ENCODE data around the gene TUFM. TPM values are rescaled to one million over a fixed set of nuclear protein-coding genes. Genes with fewer than 3 reads are reported as not detected.

Gene TUFM
- total and polyA plus RNA-seq, 2 of the 8 experiments (the other 6 are each of a cell fraction or from before 2014, with no cell fraction given), result 216 to 249 TPM

DNA sequence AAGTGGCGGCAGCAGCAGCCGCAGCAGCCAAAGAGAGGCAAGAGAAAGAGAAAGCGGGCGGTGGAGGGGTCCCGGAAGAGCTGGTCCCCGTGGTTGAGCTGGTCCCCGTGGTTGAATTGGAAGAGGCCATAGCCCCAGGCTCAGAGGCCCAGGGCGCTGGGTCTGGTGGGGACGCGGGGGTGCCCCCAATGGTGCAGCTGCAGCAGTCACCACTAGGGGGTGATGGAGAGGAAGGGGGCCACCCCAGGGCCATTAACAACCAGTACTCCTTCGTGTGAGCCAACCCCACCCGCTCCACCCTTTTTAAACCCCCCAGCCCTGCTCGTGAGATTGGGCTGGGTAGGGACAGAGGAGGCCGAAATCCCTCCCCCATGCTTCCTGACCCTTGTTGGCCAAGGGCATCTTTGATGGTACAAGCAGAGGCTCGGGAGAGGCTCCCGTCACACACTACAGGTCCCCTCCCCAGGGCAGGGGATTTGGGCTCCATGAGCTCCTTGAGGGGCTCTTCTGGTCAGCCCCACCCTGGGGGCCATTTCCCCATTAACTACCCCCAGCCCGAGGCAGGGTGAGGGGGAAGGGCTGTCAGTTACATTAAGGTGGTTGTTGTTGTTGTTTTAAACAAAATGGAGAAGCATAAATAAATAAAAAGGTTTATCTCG, 27.5 kb upstream of the TUFM start:
- no peak overlapping the region for H3K18ac ChIP-seq (ENCODE audit: extremely low read depth, low read length)
- H3K79me1 ChIP-seq (ENCODE audit: low read depth, low read length), result peaks cover 2% of the 10 kb centered on the region
- H2BK15ac ChIP-seq (ENCODE audit: low read length), result no peak overlapping the region
- H2BK5ac ChIP-seq (ENCODE audit: low read depth, low read length), result no peak overlapping the region
- FAIRE-seq, result no peak
- no peak overlapping the region for H2BK12ac ChIP-seq (ENCODE audit: low read depth, low read length)
- ChIA-PET POLR2A (ENCODE audit: partially characterized antibody) (interaction anchor here (0.6 to 13.3 kb wide), 7 partner anchors 10 to 49 kb away, joined by 3 to 164 read pairs (median 4); partner anchors contain the start of genes SH2B1 and TUFM), CTCF (ENCODE audit: partially characterized antibody) (interaction anchor here (0.7 to 5.1 kb wide), 19 partner anchors 8 to 106 kb away, joined by 3 to 42 read pairs (median 6); partner anchors contain the start of genes NFATC2IP, RABEP2, SH2B1 and TUFM)
- no peak overlapping the region for H3K23ac ChIP-seq (ENCODE audit: insufficient read length)
- no peak overlapping the region for H3K4ac ChIP-seq (replicated peaks; ENCODE audit: insufficient read length, low read depth, low read length)
- no peaks in the 10 kb centered on the region for H3K23me2 ChIP-seq (ENCODE audit: low read depth, low read length)
- no peak overlapping the region for H2BK120ac ChIP-seq (replicated peaks; ENCODE audit: low read depth, low read length)
- H3K14ac ChIP-seq (ENCODE audit: insufficient read length), result no peak overlapping the region
- no peaks in the 10 kb centered on the region for H3K27me3 ChIP-seq (replicated peaks in 1 of 4; ENCODE audit: control insufficient read depth in 3 of 4, extremely low read depth in 1 of 4, insufficient read depth in 3 of 4, low read length in 3 of 4)
- no peaks in the 10 kb centered on the region for H3K9me3 ChIP-seq (ENCODE audit: insufficient read depth in 2 of 2, low read depth in 1 of 2, low read length in 1 of 2)
- no peak overlapping the region for H2AFZ ChIP-seq (ENCODE audit: low read length)
- no peak overlapping the region for H4K8ac ChIP-seq (ENCODE audit: extremely low read depth, insufficient read depth, low read length)
- peaks cover 0 to 17% (median 12%) of the 10 kb centered on the region in 4 experiments; a peak in 6 of 7 replicates for H3K4me1 ChIP-seq (replicated peaks in 1 of 4; ENCODE audit: control insufficient read depth in 3 of 4, insufficient read depth in 4 of 4, low read length in 3 of 4)
- no peak overlapping the region for H4K91ac ChIP-seq (replicated peaks; ENCODE audit: insufficient read length, low read length)
- H4K5ac ChIP-seq (ENCODE audit: insufficient read length, low read depth, low read length), result no peak overlapping the region
- H3K9ac ChIP-seq (replicated peaks in 1 of 4; ENCODE audit: extremely low read depth in 1 of 4, low read depth in 3 of 4, low read length in 3 of 4), result no peak overlapping the region
- H3K79me2 ChIP-seq (ENCODE audit: control insufficient read depth in 1 of 2, insufficient read depth in 2 of 2, low read length in 2 of 2), result no peaks in the 10 kb centered on the region
- peaks cover 14 to 26% (median 17%) of the 10 kb centered on the region in 4 experiments for H3K36me3 ChIP-seq (ENCODE audit: control insufficient read depth in 2 of 4, insufficient read depth in 4 of 4, low read length in 3 of 4)
- no peak overlapping the region for H2AK5ac ChIP-seq (ENCODE audit: low read depth, low read length)
- no peak overlapping the region for H3K56ac ChIP-seq (replicated peaks; ENCODE audit: insufficient read length, low read depth, low read length)
- no peak overlapping the region for H3K4me3 ChIP-seq (ENCODE audit: extremely low read depth in 1 of 4, insufficient read depth in 2 of 4, low read depth in 3 of 4, low read length in 4 of 4)
- DNase-seq (ENCODE audit: low read depth in 1 of 2, low spot score in 2 of 2), result peak in 1 of 2 experiments; percentile 87
- H4K20me1 ChIP-seq (replicated peaks in 1 of 2; ENCODE audit: control insufficient read depth in 1 of 2, insufficient read depth in 2 of 2, low read length in 2 of 2), result peaks cover 2 to 20% of the 10 kb centered on the region in 2 experiments
- no peak overlapping the region for H3K27ac ChIP-seq (ENCODE audit: low read depth, low read length)
- WGBS, 2 experiments (ENCODE audit: extremely low coverage in 1 of 2, insufficient coverage in 1 of 2, insufficient read length in 1 of 2, insufficient replicate concordance in 2 of 2, low coverage in 1 of 2, low lambda C conversion rate in 2 of 2, missing lambda C conversion rate in 1 of 2), result 74% methylated on average over 13 of the region's 18 CpGs; no CpG with 5 or more reads in 1 of the 2 experiments
- H2BK20ac ChIP-seq (ENCODE audit: low read length), result no peak overlapping the region
- H3K4me2 ChIP-seq (ENCODE audit: insufficient read depth in 1 of 2, low read depth in 2 of 2, low read length in 2 of 2), result no peak overlapping the region
- TF ChIP-seq FOSL1 (IDR thresholded peaks at IDR 0.05; ENCODE audit: insufficient read depth, low read depth, low read length) (no peak), GABPA (IDR thresholded peaks at IDR 0.05; ENCODE audit: borderline replicate concordance, insufficient read depth, low read length) (peak; percentile 48; the same call in 1 of the 2 replicates), SRF (IDR thresholded peaks at IDR 0.05; ENCODE audit: low read depth, low read length) (0 out of 2 replicates have a peak, but pooled peaks have one; percentile 5), JUND (IDR thresholded peaks at IDR 0.05; ENCODE audit: low read length) (peak; percentile 58; the same call in 1 of the 2 replicates), CTCF (IDR thresholded peaks at IDR 0.05; ENCODE audit: control extremely low read depth in 1 of 3, insufficient read depth in 1 of 3, low read depth in 1 of 3, low read length in 3 of 3) (peak; percentile 80 to 87 (median 83)), EP300 (IDR thresholded peaks at IDR 0.05; ENCODE audit: borderline replicate concordance in 1 of 2, low read depth in 2 of 2, low read length in 2 of 2) (peak in 1 of 2 experiments; percentile 65; a peak in 1 of 3 replicates), CHD1 (IDR thresholded peaks at IDR 0.05; ENCODE audit: low read depth, low read length) (no peak), SUZ12 (IDR thresholded peaks at IDR 0.05; ENCODE audit: low read length) (no peak)

Data from H1 (cell line).